GM21423 (cell line): ENCODE measurements around the gene TFB1M.
"Not testable (repeated sequence)": the region's sequence is repeated elsewhere in the genome, so short reads cannot be mapped to it uniquely, and the experiment has no call there.

Source experiments
- ATAC-seq: cut with Tn5 transposase; IDR thresholded peaks from one replicate; pipeline ENCODE4 v1.9.1; 2021; ENCODE audit warnings: mild to moderate bottlenecking, moderate library complexity; ENCODE audit not compliant: unreplicated experiment

TFB1M gene

GRCh38 chr6:155314092-155314772 lies at the start of gene TFB1M:
TFB1M (minus strand) TSS chr6:155314484; CDS start chr6:155314428, 56 bp downstream.
- ATAC-seq: peak; percentile 95

GRCh38 chr6:155364021-155364420 lies 49.7 kb upstream of the TFB1M start:
- not testable (repeated sequence) for ATAC-seq

- ATAC-seq: not testable (repeated sequence)
These were observed 48.8 kb upstream of the TFB1M start for GRCh38 chr6:155362968-155363632.

- ATAC-seq: no peak
These were observed 39.9 kb upstream of the TFB1M start for GRCh38 chr6:155354167-155354566.

- ATAC-seq: no peak
These were observed 38.5 kb upstream of the TFB1M start for GRCh38 chr6:155352811-155353210.

- ATAC-seq: no peak
These were observed 37.8 kb upstream of the TFB1M start for GRCh38 chr6:155352130-155352420.

GRCh38 chr6:155351273-155352129 lies 37.2 kb upstream of the TFB1M start:
- ATAC-seq: peak; percentile 97

- no peak for ATAC-seq
These were observed 35.7 kb upstream of the TFB1M start for GRCh38 chr6:155349956-155350355.

- no peak for ATAC-seq
These were observed 34.8 kb upstream of the TFB1M start for GRCh38 chr6:155349129-155349528.

- ATAC-seq: no peak
These were observed 33.5 kb upstream of the TFB1M start for GRCh38 chr6:155347800-155348199.

GRCh38 chr6:155346957-155347356 lies 32.7 kb upstream of the TFB1M start:
- ATAC-seq: no peak

GRCh38 chr6:155344341-155345006 lies 30.2 kb upstream of the TFB1M start:
- ATAC-seq: no peak

GRCh38 chr6:155341130-155341828 lies 27.0 kb upstream of the TFB1M start:
- ATAC-seq: peak; percentile 69

- ATAC-seq: peak; percentile 33
These were observed 26.3 kb upstream of the TFB1M start for GRCh38 chr6:155340464-155341129.

- not testable (repeated sequence) for ATAC-seq
These were observed 25.6 kb upstream of the TFB1M start for GRCh38 chr6:155339929-155340328.

- not testable (repeated sequence) for ATAC-seq
These were observed 24.0 kb upstream of the TFB1M start for GRCh38 chr6:155338237-155338636.

GRCh38 chr6:155335265-155335664 lies 21.0 kb upstream of the TFB1M start:
- no peak for ATAC-seq

- ATAC-seq: not testable (repeated sequence)
These were observed 19.8 kb upstream of the TFB1M start for GRCh38 chr6:155334073-155334472.

GRCh38 chr6:155333414-155333813 lies 19.1 kb upstream of the TFB1M start:
- ATAC-seq: peak; percentile 79

GRCh38 chr6:155330922-155331321 lies 16.6 kb upstream of the TFB1M start:
- no peak for ATAC-seq
